A549 (cell line): Measurements from ENCODE around the gene TBC1D10B.

ENCODE experiments used
- CTCF ChIP-seq: fragments of >200 bp; sonication (Bioruptor Twin); formaldehyde crosslinking; IDR thresholded peaks from 3 replicates; pipeline ENCODE4 v1.5.1; 2016
- E2F6 ChIP-seq: IDR thresholded peaks from 2 replicates; pipeline ENCODE4 v1.6.1; 2012; ENCODE audit warnings: low read depth, borderline replicate concordance
- EHMT2 ChIP-seq: fragments of 200-600 bp; sonication (generic); IDR thresholded peaks from 2 replicates; pipeline ENCODE4 v1.6.1; 2016; ENCODE audit warnings: antibody characterized with exemption, low read depth, mild to moderate bottlenecking, moderate library complexity
- EP300 ChIP-seq, 2 experiments: fragments of >200 bp; sonication (Bioruptor Twin); formaldehyde crosslinking; IDR thresholded peaks; 2 replicates in 1 of 2; 3 replicates in 1 of 2; pipeline ENCODE4 v1.6.1; 2016 to 2017
- ESRRA ChIP-seq: fragments of 150-350 bp; IDR thresholded peaks from 2 replicates; pipeline ENCODE4 v1.6.1; 2014; ENCODE audit warnings: mild to moderate bottlenecking, low read length, borderline replicate concordance
- MAFK ChIP-seq: fragments of 450-650 bp; IDR thresholded peaks from 2 replicates; pipeline ENCODE4 v1.6.1; 2014; ENCODE audit not compliant: partially characterized antibody
- MYC ChIP-seq: IDR thresholded peaks from 2 replicates; pipeline ENCODE4 v1.6.1; 2012; ENCODE audit warnings: mild to moderate bottlenecking, inconsistent platforms, low read length, improper control_type of control experiment, borderline replicate concordance
- PHF8 ChIP-seq: fragments of 200-600 bp; sonication (generic); IDR thresholded peaks from 2 replicates; pipeline ENCODE4 v1.6.1; 2016; ENCODE audit warnings: low read depth, mild to moderate bottlenecking, antibody characterized with exemption, moderate library complexity, borderline replicate concordance

GRCh38 chr16:30407102-30407803 lies 37.0 kb upstream of the TBC1D10B start, which contains the start of gene ZNF771:
- TF ChIP-seq CTCF, result no peak
- peak; percentile 3 for TF ChIP-seq MAFK
- TF ChIP-seq PHF8, result peak; percentile 85
- peak; percentile 60; the same call in 1 of the 2 replicates for TF ChIP-seq E2F6
- TF ChIP-seq EP300 (IDR thresholded peaks at IDR 0.05), result no peak
- TF ChIP-seq EHMT2, result no peak
- peak; percentile 89; the same call in 1 of the 2 replicates for TF ChIP-seq MYC
- TF ChIP-seq ESRRA, result no peak
